GM19467 (cell line): ENCODE results near the gene FMR1.

Source experiments
- ATAC-seq: cut with Tn5 transposase; IDR thresholded peaks from one replicate; pipeline ENCODE4 v1.9.1; 2021; ENCODE audit warnings: mild to moderate bottlenecking, moderate library complexity; ENCODE audit not compliant: unreplicated experiment

FMR1 gene

GRCh38 chrX:147914591-147914990 is 2.9 kb downstream of the FMR1 start:
- ATAC-seq: no peak

- ATAC-seq: no peak
Measured at GRCh38 chrX:147916375-147916968, 4.8 kb downstream of the FMR1 start.

- ATAC-seq: peak; percentile 79
Measured at GRCh38 chrX:147917700-147918695, 6.3 kb downstream of the FMR1 start.

DNA sequence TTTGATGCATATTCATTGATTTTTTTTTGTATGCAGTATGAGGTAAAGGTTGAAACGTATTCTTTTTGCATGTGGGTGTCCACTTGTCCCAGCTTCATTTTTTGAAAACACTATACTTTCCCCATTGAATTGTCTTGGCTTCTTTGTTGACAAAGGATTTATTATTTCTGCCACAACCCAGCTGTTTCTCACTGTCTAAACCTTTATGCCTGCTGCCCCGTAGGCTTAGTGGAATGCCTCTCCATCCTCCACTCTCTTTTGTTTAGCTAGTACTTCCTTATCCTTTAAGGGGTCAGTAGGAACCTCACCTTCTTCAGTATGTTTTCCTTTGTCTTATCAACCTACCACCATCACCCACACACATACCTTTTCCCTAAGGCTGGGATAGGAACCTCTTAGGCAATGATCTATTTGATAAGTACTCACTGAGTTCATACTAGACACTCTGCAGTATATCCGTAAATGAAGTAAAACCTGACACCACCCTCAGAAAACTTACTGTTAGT is 8.5 kb downstream of the FMR1 start:
- ATAC-seq: no peak

DNA sequence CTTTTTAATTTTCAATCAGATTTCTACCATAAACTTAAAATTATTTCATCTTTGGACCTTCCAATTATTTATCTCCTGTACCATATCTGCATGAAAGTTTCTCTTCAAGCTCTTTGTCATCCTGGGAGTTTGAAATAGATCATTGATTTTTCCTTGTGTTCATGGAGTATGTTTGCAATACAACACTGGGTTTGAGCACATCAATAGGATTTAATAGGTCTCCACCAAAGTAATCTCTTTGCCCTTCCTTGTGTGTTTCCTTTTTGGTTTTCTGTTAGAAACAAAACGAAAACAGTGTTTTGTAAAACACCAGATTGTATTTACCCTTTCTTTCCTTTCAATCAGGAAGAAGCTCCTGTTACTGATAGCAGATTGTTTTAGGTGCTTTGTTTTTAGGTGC is 11.9 kb downstream of the FMR1 start:
- ATAC-seq: no peak

- no peak for ATAC-seq
Measured at GRCh38 chrX:147927256-147927655, 15.5 kb downstream of the FMR1 start.

DNA sequence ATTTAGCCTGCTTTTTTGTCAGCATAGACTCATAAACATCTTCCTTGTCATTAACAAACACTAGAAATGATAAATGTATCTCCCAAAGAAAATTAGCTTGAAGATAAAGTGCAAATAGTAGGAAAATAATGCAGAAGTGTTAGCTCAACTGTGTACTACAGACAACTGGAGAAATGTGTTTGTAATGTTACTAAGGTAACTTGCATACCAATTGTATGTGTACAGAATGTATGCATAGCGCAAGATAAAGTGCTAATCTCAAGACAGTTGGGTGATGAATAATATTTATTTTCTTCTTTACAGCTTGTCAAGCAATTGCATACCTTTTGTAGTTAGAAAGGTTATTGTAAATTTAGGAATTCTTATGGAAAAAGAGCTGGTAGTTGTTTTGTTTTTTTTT is 22.1 kb downstream of the FMR1 start:
- no peak for ATAC-seq

- no peak for ATAC-seq
Measured at GRCh38 chrX:147935156-147935758, 23.5 kb downstream of the FMR1 start.

DNA sequence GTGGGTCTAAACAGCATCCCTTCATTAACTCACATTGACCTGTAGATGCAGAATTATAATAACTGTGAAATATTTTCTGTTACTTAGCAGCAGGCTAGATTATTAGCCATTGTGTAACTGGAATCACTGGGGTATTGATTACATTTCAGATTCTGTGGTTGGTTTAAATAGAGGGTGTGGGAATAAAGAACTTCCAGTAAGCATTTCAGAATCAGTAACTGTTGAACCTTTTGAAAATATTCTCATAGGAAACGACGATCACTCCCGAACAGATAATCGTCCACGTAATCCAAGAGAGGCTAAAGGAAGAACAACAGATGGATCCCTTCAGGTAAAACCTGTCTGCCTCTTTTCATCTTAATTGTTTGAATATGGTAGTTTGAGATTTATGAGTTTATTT is 33.6 kb downstream of the FMR1 start:
- no peak for ATAC-seq

- ATAC-seq: no peak
Measured at GRCh38 chrX:147948531-147948930, 36.8 kb downstream of the FMR1 start.

GRCh38 chrX:147950352-147950751 is 38.6 kb downstream of the FMR1 start:
- ATAC-seq: no peak

- no peak for ATAC-seq
Measured at GRCh38 chrX:147953976-147954375, 42.3 kb downstream of the FMR1 start.

DNA sequence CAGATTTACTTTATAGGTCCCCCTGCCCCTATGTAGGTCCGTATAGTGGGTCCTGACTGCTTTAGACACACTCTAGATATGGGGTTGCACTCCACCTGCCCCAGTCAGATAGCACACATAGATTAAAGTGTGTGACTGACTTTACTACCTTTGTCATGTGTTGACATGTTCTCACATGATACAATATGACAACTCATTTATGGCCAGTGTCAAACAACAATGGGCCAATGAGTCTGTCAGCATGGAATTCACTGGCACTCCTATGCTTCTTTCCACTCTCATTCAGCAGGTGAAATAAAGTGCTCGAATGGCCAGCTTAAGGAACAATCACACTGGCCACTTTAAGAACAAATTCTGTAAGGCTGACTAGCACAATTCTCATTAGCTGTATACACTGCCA is 45.6 kb downstream of the FMR1 start:
- no peak for ATAC-seq

GRCh38 chrX:147958291-147958690 is 46.6 kb downstream of the FMR1 start:
- ATAC-seq: no peak

- no peak for ATAC-seq
Measured at GRCh38 chrX:147960722-147961121, 49.0 kb downstream of the FMR1 start.

GRCh38 chrX:147962476-147962875 is 50.8 kb downstream of the FMR1 start:
- ATAC-seq: no peak

DNA sequence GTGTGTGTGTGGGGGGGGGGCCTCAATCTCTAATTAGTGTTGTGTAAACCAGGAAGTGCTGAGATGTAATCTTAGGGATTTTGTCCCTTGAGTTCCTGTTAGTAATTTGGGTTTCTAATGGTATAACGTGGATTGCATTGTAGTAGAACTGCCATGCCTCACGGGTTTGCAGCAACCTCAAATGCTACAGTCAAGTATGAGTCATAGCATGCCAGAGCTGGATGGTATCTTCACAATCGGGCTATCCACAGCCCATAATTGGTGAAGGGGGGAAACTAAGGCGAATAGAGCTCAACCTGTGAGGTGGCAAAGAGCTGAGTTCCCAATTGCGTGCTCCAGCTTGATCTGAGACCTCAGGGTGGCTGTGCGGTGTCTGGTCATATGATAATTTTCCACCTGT is 67.2 kb downstream of the FMR1 start:
- ATAC-seq: no peak

DNA sequence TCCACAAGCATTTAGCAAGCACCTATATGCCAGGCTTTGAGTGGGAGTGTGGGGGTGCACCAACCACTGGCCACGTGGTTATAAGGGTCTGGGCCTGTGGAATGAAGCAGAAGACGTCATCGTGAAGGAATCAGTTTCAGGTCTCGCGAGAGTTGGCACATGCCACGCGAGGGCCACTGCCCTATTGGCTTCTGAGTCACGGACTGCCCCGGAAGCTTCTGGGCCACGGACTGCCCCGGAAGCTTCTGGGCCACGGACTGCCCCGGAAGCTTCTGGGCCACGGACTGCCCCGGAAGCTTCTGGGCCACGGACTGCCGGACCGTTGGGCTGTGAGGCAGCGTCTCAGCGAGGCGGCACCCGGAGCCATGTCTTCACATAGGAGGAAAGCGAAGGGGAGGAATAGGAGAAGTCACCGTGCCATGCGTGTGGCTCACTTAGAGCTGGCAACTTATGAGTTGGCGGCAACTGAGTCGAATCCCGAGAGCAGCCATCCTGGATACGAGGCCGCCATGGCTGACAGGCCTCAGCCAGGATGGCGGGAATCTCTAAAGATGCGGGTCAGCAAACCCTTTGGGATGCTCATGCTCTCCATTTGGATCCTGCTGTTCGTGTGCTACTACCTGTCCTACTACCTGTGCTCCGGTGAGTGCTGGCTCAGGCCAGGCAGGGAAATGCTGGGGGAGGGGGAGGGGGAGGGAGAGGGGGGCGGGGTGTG is 69.5 kb downstream of the FMR1 start, which contains the start of gene FMR1NB:
Gene FMR1NB (plus strand): TSS at position 300 of the 715 bp plus-strand sequence. CDS start 66 bp downstream, at position 366.
- no peak for ATAC-seq
